AG04450 (cell line): ENCODE data around the gene ALOX15B. TPM values are rescaled to one million over a fixed set of nuclear protein-coding genes. Genes with fewer than 3 reads are reported as not detected.

Experiments used
- CTCF ChIA-PET: fragments of 300-600, 350-600 bp; formaldehyde crosslinking; extraction: SDS; loops from one replicate; lab custom pipeline; 2022; ENCODE audit warnings: antibody characterized with exemption, inconsistent platforms; lab: Charles Lee
- POLR2A ChIA-PET: fragments of 350-600 bp; formaldehyde crosslinking; extraction: SDS; loops from one replicate; lab custom pipeline; 2021; ENCODE audit warnings: antibody characterized with exemption, inconsistent platforms; lab: Yijun Ruan, JAX
- DNase-seq: peaks from one replicate; pipeline ENCODE4 v3.0.0-alpha.2; 2011; ENCODE audit warnings: low read depth, low spot score
- H3K27ac ChIP-seq: one replicate; pipeline ENCODE4 v1.5.1; 2012; ENCODE audit warnings: low read depth, low read length, control low read depth
- H3K27me3 ChIP-seq: one replicate; pipeline ENCODE4 v1.6.0; 2012; ENCODE audit warnings: low read length; ENCODE audit not compliant: control insufficient read depth, insufficient read depth
- H3K4me3 ChIP-seq: 2 replicates; pipeline ENCODE4 v1.5.1; 2011; ENCODE audit warnings: mild to moderate bottlenecking, low read depth, low read length, control low read depth
- H3K9me3 ChIP-seq: 2 replicates; pipeline ENCODE4 v1.5.1; 2012; ENCODE audit warnings: low read length; ENCODE audit not compliant: control insufficient read depth, insufficient read depth
- polyA plus RNA-seq: library from polyadenylated mRNA; depleted of rRNA; stranded (reverse); fragments of >200 nt; gene quantifications from 2 replicates; pipeline ENCODE4 v1.2.3, GENCODE V29; 2011
- TF ChIP-seq, protein P1 (sequence below): IDR thresholded peaks from 2 replicates; pipeline ENCODE4 v1.5.1; 2011; ENCODE audit warnings: low read depth, low read length, control low read depth, inconsistent platforms

ALOX15B gene
- polyA plus RNA-seq, 1 experiment = not detected

DNA sequence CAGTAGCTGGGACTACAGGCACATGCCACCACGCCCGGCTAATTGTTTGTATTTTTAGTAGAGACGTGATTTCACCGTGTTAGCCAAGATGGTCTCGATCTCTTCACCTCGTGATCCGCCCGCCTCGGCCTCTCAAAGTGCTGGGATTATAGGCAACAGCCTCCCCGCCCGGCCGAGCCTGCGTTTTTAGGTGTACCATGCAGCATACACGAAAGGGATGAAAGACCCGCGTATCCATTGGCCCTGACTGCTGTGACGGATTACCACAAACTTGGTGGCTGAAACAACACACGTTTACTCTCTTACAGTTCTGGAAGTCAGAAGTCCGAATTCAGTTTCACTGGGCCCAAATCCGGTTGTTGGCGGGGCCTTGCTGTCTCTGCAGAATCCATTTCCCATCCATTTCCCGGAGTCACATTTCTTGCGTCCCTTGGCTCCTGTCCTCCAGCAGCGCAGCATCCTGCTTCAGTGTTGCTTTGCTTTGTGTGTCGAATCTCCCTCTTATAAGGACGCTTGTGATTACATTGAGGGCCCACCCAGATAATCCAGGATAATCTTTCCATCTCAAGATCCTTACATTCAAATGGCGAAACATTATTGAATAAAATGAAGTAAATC, 44.8 kb upstream of the ALOX15B start:
- H3K4me3 ChIP-seq = no peak overlapping the region
- H3K27ac ChIP-seq = no peak overlapping the region
- ChIA-PET CTCF (interaction anchor here (1.3 to 1.5 kb wide), 2 partner anchors 21 to 47 kb away, joined by 4 to 6 read pairs; no protein-coding TSS in a partner anchor), POLR2A (no interaction called here)
- DNase-seq = no peak
- H3K9me3 ChIP-seq = no peaks in the 10 kb centered on the region; the same call in 1 of the 2 replicates
- H3K27me3 ChIP-seq = peaks cover 21% of the 10 kb centered on the region
- TF ChIP-seq, protein P1, sequence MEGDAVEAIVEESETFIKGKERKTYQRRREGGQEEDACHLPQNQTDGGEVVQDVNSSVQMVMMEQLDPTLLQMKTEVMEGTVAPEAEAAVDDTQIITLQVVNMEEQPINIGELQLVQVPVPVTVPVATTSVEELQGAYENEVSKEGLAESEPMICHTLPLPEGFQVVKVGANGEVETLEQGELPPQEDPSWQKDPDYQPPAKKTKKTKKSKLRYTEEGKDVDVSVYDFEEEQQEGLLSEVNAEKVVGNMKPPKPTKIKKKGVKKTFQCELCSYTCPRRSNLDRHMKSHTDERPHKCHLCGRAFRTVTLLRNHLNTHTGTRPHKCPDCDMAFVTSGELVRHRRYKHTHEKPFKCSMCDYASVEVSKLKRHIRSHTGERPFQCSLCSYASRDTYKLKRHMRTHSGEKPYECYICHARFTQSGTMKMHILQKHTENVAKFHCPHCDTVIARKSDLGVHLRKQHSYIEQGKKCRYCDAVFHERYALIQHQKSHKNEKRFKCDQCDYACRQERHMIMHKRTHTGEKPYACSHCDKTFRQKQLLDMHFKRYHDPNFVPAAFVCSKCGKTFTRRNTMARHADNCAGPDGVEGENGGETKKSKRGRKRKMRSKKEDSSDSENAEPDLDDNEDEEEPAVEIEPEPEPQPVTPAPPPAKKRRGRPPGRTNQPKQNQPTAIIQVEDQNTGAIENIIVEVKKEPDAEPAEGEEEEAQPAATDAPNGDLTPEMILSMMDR = no peak

DNA sequence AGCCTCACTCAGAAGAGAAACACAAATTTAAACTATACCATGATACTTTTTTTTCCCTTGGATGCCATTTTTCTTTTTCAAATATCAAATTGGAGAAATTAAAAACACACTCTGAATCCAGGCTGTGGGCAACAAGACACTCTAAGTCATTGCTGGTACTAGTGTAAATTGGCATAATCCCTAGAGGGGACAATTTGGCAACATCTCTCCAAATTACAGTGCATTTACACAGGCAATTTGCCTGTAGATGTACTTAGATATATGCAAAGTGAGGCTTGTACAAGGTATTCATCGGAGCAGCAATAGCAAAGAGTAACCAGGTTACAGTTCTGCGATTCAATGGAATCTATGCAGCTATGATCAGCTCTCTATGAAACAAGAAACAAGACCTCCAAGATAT, 43.1 kb upstream of the ALOX15B start:
- TF ChIP-seq, protein P1 = no peak
- Histone ChIP-seq H3K4me3 (no peak overlapping the region), H3K9me3 (no peaks in the 10 kb centered on the region; the same call in 1 of the 2 replicates), H3K27me3 (peaks cover 25% of the 10 kb centered on the region), H3K27ac (no peak overlapping the region)
- no peak for DNase-seq
- ChIA-PET POLR2A (no interaction called here), CTCF (interaction anchor here (1.2 to 1.3 kb wide), 2 partner anchors 65 to 132 kb away, joined by 3 read pairs; no protein-coding TSS in a partner anchor)

DNA sequence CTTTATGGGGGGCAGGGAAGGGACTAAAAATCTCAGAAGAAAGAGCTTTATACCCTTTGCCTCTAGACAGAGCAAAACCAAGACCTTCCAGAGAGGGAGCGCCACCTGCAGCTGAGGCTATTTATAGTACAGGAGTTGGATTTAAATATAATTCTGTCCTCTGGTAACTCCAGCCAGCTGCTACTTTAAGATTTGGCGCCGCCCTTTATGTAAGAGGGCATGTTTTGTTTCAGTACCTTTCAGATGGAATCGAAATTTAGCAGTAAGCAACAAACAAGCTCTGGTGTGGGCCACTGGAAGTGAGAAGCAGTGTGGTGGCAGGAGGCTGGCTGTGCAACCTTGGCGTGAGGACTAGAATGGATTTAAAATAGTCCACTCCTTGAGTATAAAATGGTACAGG, 41.7 kb upstream of the ALOX15B start:
- TF ChIP-seq, protein P1 = peak; percentile 55
- no peak for DNase-seq

DNA sequence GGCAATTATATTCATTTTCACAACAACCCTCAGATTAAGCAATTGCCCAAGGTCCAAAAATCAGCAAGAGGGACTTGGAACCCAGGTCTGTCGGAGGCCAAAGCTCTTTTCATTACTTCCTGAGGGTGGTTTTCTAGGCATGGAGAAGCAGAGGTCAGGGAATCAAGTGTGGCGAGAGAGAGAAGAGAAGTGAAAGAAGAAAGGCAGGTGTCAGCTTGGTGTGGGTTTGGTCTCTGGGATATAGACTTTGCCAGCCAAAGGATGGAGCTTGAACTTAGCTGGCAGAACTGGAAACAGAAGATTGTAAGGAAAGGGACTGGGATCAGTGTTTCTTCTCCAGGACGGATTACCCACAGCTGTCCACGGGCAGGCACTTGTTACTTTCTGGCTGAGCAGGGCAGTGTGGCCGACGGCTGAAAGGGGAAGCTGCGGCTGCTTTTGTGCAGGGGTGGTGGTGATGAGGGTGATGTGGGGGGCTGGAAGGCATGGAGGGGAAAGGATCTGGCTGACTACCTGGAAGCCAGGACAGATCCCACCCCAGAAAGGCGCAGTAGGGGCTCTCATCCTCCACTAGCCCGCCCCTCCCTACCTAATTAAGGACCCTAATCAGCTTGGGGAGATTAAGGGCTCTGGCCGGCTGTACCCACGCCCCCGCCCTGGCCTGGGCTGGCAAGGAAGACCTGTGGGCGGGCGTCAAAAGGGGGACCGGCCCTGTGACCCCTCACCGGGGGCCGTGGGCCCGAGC, 36.7 kb upstream of the ALOX15B start, which contains the start of gene GUCY2D:
GUCY2D (plus strand) TSS at position 640 of the 745 bp plus-strand sequence. CDS start 433 bp downstream, outside the sequence.
- POLR2A ChIA-PET = no interaction called here
- DNase-seq = no peak
- H3K4me3 ChIP-seq = no peak within 1 kb of the TSS
- H3K9me3 ChIP-seq = peaks cover 10% of the 10 kb centered on the region; the same call in 1 of the 2 replicates
- TF ChIP-seq, protein P1 = no peak
- no peak within 1 kb of the TSS for H3K27ac ChIP-seq
- H3K27me3 ChIP-seq = peaks cover 39% of the 10 kb centered on the region
- CTCF ChIA-PET = interaction anchor here (0.7 to 2.6 kb wide), 5 partner anchors 13 to 117 kb away, joined by 3 to 35 read pairs (median 4); partner anchors contain the start of gene ALOXE3

More for the DNA sequence above, 41.7 kb upstream of the ALOX15B start:
- POLR2A ChIA-PET = interaction anchor here (0.6 kb wide), 1 partner anchor 160 kb away, joined by 3 read pairs; no protein-coding TSS in a partner anchor
- Histone ChIP-seq H3K27ac (no peak overlapping the region), H3K9me3 (no peaks in the 10 kb centered on the region; the same call in 1 of the 2 replicates), H3K4me3 (no peak overlapping the region), H3K27me3 (peaks cover 36% of the 10 kb centered on the region)
- CTCF ChIA-PET = interaction anchor here (0.5 to 1.7 kb wide), 11 partner anchors 9 to 254 kb away, joined by 3 to 11 read pairs (median 5); no protein-coding TSS in a partner anchor
